GM21423 (cell line): Measurements from ENCODE around the gene STEAP1B.
"Not testable (repeated sequence)": the region's sequence is repeated elsewhere in the genome, so short reads cannot be mapped to it uniquely, and the experiment has no call there.

Experiments used
- ATAC-seq: cut with Tn5 transposase; IDR thresholded peaks from one replicate; pipeline ENCODE4 v1.9.1; 2021; ENCODE audit warnings: mild to moderate bottlenecking, moderate library complexity; ENCODE audit not compliant: unreplicated experiment

STEAP1B gene

DNA sequence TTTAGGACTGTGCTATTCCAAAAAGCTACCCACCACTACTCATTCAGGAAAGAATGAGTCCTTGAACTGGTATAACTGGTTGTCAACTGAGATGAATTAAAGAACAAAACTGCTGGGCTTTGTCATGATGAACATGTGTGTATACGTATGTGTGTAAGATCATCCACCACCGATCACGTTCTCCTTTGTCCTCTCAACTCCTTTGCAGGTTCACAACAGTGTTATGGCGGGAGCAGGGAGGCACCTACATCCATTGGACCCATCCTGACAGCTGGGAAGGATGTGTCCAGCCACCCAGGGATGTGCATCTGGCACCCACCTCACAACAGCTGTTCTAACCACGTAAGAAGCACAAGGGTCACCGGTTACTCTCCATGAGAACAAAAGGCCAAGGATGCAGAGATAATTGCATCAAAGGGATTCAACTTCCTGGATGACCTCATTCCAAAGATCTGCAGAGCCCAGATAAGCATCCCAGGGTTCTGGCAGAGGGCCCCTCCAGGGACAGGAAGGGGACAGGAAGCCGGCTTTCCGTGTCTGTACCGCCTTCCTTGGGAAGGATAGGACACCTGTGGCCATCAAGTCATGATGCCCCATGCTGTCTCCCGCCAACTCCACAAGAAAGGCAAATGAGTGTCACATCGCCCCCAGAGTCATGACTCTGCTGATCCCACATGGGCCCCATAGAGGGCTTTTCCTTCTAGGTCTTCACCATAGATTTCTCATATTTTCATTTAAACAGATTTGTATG lies 66.1 kb downstream of the STEAP1B start:
- no peak for ATAC-seq

DNA sequence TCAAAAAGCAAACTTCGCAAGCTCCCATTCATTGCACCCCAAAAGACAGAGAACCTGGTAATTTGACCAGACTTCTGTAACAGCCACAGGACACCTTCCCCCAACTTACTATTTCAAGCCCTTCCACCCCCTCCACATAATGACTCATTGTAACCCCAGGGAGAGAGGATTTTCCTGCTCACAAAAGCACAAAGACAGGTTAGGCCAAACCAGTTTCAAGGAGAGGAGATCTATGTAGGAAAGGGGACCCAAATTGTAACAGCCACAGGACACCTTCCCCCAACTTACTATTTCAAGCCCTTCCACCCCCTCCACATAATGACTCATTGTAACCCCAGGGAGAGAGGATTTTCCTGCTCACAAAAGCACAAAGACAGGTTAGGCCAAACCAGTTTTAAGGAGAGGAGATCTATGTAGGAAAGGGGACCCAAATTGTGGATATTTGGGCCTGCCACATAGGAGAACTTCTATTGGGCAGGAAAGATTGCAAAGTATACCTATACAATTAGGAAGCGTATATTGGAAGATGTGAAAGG lies 66.8 kb downstream of the STEAP1B start:
- ATAC-seq: not testable (repeated sequence)

DNA sequence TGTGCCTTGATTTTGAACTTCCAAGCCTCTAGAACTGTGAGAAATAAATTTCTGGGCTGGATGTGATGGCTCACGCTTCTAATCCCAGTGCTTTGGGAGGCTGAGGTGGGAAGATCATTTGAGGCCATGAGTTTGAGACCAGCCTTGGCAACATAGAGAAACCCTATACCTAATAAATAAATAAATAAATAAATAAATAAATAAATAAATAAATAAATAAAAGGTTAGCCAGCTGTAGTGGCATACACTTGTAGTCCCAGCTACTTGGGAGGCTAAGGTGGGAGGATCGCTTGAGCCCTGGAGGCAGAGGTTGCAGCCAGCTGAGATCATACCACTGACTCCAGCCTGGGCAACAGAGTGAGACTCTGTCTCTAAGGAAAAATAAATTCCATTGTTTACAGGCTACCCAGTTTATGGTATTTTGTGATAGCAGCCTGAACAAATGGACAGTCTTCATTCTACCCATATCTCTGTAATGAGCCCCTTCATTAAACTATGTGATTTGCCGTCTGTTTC lies 67.7 kb downstream of the STEAP1B start:
- ATAC-seq: no peak

GRCh38 chr7:22430457-22430856 lies 69.5 kb downstream of the STEAP1B start:
- ATAC-seq: no peak

DNA sequence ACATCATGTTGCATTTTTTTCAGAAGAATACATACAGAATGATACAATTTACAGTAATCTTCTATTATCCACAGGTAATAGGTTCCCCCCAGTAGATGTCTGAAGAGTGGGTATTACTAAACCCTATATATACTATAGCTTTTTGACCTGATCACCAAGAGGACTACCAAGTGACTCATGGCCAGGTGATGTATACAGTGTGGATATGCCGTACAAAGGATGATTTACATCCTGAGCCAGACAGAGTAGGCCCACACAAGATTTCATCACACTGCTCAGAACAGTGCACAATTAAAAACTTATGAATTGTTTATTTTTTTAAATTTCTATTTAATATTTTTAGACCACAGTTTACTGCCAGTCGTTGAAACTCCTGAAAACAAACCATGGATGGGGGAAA lies 70.6 kb downstream of the STEAP1B start:
- ATAC-seq: no peak

DNA sequence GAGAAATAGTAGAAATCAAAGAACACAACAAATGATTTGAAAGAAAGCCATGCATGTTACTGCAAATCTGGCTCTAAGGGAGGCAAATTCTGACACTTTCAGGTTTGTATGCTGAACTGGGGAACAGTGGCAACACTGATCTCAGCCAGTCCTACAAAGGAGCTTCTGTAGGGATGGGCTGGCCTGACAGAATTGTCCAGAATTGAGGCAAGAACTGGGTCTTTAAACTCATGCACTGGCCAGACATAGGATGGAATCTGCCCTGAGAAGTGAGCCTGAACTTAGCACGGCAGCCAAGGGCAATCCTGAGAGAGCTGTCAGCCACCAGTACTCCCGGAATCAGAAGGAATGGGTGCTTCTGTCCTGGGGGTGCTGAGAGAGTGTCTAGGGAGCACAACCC lies 72.1 kb downstream of the STEAP1B start:
- no peak for ATAC-seq

GRCh38 chr7:22427104-22427503 lies 72.9 kb downstream of the STEAP1B start:
- ATAC-seq: no peak

- peak; percentile 56 for ATAC-seq
Measured at GRCh38 chr7:22426463-22427094, 73.4 kb downstream of the STEAP1B start.

DNA sequence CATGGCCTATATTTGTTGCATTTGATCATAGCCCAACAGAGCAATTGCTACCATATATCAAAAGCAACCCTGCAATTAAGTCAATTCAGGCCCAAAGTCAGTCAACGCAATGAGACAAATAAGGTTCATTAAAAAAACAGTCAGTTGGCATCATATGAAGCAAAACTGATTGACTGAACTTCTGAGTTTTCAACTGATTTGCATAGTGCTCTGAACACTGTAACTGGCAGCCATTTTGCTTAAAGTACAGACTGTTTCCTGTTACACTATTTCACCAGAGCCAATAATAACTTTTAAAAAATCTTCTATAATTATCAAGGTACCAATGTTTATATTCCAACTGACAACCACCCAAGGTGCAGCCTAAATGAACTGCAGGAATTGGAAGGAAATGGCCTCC lies 74.6 kb downstream of the STEAP1B start:
- ATAC-seq: no peak

DNA sequence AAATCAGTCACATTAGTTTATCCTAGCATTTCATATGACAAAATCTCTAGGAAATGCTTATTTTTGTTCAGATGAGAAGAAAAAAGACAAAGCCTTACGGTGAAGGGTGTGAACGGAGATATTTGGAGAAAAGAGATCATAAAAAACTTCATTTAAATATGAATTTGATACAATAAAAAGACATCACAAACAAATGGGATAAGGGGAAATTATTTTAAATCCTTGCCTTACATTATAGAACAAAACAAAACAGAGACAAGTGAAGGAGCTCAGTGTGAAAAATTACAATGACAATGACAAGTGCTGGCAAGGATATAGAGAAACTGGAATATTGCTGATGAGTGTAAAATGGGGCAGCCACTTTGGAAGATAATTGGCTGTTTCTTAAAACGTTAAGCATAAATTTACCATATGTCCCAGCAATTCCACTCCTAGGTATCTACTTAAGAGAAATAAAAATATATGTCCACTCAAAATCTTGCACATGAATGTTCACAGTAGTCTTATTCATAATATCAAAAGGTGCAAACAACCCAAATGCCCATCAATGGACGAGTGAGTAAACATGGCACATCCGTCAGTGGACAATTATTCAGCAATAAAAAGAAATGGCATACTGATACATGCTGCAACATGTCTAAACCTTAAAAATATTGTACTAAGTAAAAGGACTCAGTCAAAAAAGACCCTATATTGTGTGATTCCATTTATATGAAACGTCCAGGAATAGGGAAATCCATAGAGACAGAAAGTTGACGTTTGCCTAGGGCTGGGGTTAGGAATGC lies 77.0 kb downstream of the STEAP1B start:
- ATAC-seq: no peak

- no peak for ATAC-seq
Measured at GRCh38 chr7:22420973-22421635, 78.9 kb downstream of the STEAP1B start.

GRCh38 chr7:22420008-22420407 lies 80.0 kb downstream of the STEAP1B start:
- no peak for ATAC-seq

- ATAC-seq: no peak
Measured at GRCh38 chr7:22419488-22419887, 80.5 kb downstream of the STEAP1B start.

- no peak for ATAC-seq
Measured at GRCh38 chr7:22418251-22419046, 81.5 kb downstream of the STEAP1B start.

DNA sequence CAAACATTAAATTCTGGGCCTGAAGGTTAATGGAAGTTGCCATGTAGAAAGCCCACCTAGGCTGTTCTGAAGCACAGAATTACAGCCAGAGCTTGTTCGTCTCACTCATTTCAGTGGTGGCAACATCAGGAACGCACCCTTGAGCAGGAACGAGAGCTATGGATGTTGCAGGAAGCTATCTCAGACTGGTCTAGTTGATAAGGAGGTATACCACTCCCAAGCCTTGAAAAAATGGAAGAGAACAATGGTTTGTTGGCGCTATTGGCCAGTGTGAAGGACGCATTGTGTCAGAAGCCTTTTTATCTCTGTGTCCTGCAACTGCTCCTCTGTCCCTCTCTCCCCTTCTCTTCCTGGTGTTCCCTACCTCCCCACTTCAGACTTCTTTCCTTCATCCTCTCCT lies 82.1 kb downstream of the STEAP1B start:
- ATAC-seq: no peak

DNA sequence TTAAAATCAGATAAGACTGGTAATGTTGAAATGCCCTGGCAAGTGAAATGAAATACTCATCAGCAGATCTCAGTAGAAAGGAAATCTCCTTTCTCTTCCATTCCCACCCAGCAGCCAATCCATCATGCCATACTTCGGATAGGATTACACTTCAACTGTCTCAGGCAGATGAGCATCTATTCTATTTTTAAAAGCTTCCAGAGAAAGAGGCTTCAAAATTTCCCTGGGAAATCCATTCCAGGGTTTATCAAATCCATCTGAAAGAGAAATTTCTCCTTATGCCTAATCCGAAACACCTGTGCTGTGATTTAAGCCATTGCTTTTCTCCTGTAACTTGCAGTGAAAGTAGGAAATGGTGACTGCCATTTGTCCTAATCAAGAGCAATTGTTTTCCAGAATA lies 82.6 kb downstream of the STEAP1B start:
- ATAC-seq: no peak

- no peak for ATAC-seq
Measured at GRCh38 chr7:22414424-22414823, 85.6 kb downstream of the STEAP1B start.

DNA sequence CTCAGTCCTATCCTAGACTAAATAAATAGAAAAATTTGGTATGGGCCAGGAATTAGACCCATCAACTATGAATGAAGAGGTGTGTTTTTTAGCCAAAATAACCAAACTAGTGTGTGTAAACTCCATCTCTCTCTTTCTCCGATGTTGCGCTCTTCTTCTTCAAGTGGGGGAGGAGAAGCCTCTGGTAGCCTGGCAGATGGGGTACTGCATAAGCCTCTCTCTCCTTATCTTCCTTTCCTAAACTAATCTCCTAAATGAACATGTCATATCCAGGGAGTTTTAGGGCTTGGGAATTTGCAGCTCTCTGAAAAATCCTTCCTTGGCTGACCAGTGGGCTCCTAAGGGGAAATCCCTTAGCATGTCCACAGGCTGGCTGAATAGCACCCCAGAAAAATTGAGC lies 86.8 kb downstream of the STEAP1B start:
- no peak for ATAC-seq

DNA sequence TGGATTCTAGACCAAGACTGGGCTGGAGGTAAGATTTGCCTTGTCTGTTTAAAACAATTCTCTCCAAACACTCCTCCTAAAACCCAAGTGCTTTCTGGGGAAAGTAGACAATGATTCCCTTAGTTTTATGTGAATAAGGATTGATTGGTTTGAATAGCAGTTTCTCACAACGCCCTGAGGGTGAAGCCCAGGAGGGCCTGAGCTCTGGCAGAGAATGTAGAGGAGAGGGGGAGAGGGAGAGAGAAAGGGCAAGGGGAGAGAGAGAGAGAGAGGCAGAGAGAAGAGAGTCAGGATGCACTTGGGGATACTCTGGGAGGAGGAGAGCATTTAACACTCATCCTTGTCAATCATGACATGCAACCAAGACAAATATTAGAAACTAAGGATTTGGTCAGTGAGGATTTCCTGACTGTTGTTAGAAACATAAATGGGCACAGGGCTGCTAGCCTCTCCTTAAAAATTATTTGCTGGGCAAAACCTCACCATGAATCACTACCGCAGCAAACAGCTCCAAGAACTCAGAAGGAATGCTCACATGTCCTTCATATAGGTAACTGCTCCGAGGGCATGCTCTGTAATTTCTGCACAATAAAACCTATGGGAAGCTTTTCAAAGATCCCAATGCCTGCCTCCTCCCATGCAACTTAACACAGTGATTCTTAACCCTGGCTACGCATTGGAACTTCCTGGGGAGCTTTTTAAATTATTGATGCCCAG lies 87.9 kb downstream of the STEAP1B start:
- no peak for ATAC-seq
